ENCODE results near the gene S100A2.

The S100A2 gene

DNA sequence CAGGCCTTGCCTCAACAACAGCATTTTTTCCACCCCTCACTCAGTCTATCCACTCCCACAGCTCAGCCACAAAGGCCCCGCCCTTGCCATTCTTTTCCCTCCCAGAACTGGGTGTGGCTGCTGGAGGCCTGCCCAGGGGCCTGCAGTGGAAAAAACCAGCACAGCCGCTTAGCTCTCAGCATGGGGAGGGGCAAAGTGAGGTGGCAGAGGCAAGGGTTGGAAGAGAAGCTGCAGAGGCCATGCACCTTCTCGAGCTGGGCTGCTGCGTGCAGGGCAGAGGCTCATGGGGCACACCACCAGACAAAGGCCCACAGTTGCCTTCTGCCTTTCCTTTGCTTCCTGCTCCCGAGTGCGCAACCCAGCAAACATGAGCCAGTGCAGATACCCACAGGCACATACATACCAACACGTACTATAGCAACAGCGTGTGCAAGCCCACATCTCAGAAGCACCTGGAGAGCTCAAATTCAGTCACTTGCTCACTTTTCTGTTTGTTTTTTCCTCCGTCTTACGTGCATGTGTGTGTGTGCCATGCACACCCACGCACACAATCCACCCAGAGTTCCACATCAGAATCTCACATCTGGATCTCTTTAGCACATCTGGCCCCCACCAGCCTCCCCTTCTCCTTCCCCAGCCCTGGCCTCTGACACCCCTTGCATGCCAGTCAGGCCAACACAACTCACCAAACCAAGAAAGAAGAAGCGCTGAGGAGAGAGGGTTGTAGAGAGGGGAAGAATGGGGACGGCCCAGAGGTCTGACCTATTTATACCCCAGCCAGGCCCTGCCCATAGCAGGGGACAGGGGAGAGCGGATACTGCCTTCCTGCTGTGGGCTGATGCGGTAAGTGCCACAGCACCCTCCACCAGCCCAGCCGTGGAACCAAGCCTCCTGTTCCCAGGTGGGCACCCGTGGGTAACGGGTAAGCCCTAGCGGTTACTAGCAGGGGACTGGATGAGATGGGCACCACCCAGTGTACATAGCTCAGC, 20.3 kb downstream of the S100A2 start, which contains the start of gene S100A4:
Gene S100A4 (minus strand): TSS at position 740 of the 989 bp plus-strand sequence. CDS start 1,012 bp downstream, outside the sequence.
- DNase-seq (ENCODE audit: low read depth), result peak; percentile 93

- no peak for DNase-seq (ENCODE audit: low read depth)
These were observed 21.1 kb downstream of the S100A2 start for GRCh38 chr1:153544453-153545066.

- DNase-seq (ENCODE audit: low read depth), result no peak
These were observed 21.9 kb downstream of the S100A2 start for GRCh38 chr1:153543736-153544135.

- no peak for DNase-seq (ENCODE audit: low read depth)
These were observed 22.5 kb downstream of the S100A2 start for GRCh38 chr1:153542956-153543711.

DNA sequence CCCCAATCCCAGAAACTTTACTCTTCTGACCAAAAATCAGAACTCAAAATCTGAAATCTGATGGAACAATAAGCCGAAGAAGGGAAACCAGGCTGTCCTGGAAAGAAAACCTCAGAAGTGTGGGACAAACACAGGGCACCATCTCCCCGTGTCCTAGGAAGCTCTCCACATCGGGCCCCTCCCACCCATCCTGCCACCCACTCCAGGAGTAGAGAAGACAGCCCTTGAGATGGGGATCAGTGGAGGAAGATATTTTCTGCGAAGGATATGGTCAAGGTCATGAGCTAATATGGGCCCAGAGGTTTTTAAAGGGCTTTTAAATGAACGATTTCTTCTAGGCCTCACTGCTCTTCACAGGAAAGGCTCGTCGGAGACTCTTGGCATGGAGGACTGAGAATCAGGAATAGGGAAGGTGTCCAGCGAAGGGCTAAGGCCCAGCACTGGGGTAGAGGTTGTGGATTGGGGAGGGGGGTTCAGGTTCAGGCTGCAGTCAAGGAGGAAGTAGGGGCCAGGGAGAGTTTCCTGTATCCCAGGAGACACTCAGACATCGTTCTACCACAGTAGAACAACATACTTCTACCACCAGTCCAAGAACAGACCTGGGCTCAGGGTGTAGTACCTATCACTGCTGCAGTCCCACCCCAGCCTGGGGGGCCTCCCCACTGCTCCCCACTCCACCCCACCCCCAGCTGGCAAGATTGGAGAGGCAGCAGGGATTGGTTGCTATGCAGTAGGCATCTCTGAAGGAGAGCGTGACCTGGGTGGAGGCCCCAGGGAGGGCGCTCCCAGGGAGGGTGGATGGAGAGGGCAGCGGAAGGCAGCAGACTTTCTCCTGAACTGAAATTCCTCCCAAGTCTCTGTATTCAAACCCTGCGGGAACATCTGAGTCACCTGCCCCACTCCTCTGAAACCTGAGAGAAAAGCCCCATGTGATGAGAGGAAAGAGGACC, 23.7 kb downstream of the S100A2 start:
- no peak for DNase-seq (ENCODE audit: low read depth)

DNA sequence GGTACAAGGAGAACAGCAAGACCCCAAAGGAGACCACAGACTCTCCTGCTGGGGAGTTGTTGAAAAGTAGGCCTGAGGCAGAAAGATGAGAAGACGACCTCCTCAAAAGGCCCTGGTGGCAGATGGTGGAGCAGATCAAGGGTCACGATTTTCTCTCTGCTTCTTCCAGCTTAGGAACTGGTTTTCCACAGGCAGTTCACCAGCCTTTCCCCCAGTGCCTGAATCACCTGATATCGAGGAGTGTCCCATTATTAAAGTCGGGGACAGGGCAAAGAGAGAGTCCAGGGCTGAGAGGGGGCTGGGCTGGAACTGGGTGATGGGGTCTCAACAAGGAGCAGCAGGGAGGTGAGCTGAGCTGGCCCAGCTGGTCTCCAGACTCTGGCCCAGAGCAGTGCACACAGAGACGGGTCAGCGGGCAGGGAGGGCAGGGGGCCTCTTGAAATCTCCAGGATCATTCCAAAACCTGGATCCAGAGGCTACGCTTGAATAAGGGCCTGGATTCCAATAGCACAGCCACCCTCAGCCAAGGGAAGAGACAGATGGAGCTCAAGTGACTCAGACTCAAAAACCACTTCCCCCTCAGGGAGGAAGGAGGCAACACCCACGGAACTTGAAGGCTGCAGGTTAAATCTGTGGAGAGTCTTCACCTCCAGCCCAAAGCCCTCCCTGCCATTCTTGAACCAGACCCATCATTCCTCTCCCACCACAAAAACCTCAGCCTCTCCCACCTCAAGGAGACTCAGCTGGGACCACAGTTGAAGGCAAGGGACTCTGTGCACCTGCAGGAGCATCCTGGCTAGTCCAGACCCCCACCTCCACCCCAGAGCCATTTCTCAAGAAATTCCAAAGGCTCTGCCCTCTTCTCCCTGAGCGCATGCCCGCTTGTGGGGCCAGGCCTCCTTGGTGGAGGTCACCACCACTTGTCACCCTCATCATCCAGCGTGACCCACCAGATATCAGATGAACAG, 25.0 kb downstream of the S100A2 start, which contains the start of gene S100A5:
Gene S100A5 (minus strand): TSS at position 541 of the 968 bp plus-strand sequence. CDS start 743 bp downstream, outside the sequence.
- peak; percentile 54 for DNase-seq (ENCODE audit: low read depth)

DNA sequence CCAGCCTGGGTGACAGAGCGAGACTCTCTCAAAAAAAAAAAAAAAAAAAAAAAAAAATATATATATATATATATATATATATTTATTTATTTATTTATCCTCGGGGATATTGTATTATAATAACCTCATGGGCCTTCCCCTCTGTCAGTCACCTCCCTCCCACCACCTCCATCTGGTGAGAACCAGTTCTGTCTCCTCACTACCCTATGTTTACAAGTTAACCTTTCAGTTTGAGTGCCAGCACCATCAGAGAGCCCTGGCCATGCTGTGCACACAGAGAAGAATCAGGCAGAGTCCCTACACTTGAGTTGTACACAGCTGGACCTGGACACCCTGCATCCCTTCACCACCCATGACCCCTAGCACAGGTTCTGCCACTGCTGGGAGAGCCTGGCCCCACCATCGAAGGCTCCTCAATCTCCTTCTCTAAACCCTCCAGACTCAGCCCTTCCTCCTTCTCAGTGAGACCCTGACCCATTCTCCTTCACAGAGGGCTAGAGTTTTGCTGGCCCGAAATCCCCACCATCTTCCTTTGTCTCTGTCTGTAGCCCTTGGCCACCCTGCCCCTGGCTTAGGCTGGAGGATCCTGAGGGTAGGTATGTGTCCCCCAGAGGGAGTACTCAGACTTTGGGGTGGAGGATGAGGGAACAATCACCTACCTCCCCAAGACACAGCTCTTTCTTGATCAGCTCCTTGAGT, 26.1 kb downstream of the S100A2 start:
- no peak for DNase-seq (ENCODE audit: low read depth)

GRCh38 chr1:153538315-153538821, 27.3 kb downstream of the S100A2 start:
- no peak for DNase-seq (ENCODE audit: low read depth)

- DNase-seq (ENCODE audit: low read depth), result no peak
These were observed 28.3 kb downstream of the S100A2 start for GRCh38 chr1:153537376-153537730.

- DNase-seq (ENCODE audit: low read depth), result no peak
These were observed 28.8 kb downstream of the S100A2 start for GRCh38 chr1:153536671-153537375.

GRCh38 chr1:153536012-153536670, 29.5 kb downstream of the S100A2 start:
- peak; percentile 71 for DNase-seq (ENCODE audit: low read depth)

- DNase-seq (ENCODE audit: low read depth), result no peak
These were observed 30.2 kb downstream of the S100A2 start, which contains the start of gene S100A6 for GRCh38 chr1:153535242-153536011. Gene S100A6, minus strand, starts transcription at chr1:153535991. Its CDS starts 652 bp downstream, at chr1:153535339.

GRCh38 chr1:153534925-153535241, 30.8 kb downstream of the S100A2 start:
- no peak for DNase-seq (ENCODE audit: low read depth)

DNA sequence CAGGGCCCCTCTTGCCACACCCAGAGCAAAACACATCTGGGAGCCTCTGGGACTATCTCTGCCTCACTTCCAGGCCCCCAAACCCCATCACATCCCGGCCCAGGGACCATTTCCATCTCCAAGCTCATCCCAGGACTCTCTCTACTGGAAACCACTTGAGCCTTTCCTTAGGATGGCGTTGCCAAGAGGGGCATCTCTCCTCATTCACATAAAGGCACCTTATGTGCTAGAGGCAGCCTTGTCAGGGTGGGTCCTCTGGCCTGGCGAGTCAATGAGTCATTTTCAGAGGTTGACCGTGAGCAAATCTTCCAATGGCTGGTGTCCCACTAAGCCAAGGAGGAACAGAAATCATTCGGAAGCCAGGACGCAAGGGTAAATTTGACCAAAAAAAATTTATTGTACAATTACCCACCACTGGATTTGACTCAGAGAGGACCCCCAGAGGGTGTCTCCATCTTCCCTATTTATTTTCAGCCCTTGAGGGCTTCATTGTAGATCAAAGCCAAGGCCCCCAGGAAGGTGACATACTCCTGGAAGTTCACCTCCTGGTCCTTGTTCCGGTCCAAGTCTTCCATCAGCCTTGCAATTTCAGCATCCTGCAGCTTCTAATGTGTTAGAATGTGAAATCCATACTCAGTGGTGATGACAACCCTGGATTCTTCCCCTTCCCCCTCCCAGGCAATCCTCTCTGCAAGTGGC, 31.3 kb downstream of the S100A2 start:
- no peak for DNase-seq (ENCODE audit: low read depth)

- DNase-seq (ENCODE audit: low read depth), result no peak
These were observed 31.9 kb downstream of the S100A2 start for GRCh38 chr1:153533689-153534201.
